ENCODE results near the gene ARFGEF2. TPM values are rescaled to one million over a fixed set of nuclear protein-coding genes. Genes with fewer than 3 reads are reported as not detected.

ARFGEF2 gene
- total and polyA plus RNA-seq, 8 donors, result 6.5 to 127 (median 33.6) TPM

- WGBS, 5 donors, result 78 to 91% (median 84%) methylated on average over 4 of the region's 4 CpGs
- Histone ChIP-seq H3K27me3 (peaks cover 0 to 12% (median 0%) of the 10 kb centered on the region in 3 donors), H3K36me3 (no peaks in the 10 kb centered on the region), H3K9me3 (no peaks in the 10 kb centered on the region), H3K4me1 (peaks cover 0 to 8% (median 6%) of the 10 kb centered on the region in 4 donors), H3K27ac (no peak overlapping the region), H3K4me3 (no peak overlapping the region)
- DNase-seq, result no peak
- intact Hi-C loops (cut with DNase I; ENCODE audit: low total_unique reads), result no loop called here
- TF ChIP-seq EP300 (IDR thresholded peaks at IDR 0.05) (no peak), CTCF (IDR thresholded peaks at IDR 0.05) (no peak), POLR2AphosphoS5 (IDR thresholded peaks at IDR 0.05) (no peak), POLR2A (IDR thresholded peaks at IDR 0.05) (no peak)
These were observed 20.2 kb upstream of the ARFGEF2 start for GRCh38 chr20:48901326-48901725.

DNA sequence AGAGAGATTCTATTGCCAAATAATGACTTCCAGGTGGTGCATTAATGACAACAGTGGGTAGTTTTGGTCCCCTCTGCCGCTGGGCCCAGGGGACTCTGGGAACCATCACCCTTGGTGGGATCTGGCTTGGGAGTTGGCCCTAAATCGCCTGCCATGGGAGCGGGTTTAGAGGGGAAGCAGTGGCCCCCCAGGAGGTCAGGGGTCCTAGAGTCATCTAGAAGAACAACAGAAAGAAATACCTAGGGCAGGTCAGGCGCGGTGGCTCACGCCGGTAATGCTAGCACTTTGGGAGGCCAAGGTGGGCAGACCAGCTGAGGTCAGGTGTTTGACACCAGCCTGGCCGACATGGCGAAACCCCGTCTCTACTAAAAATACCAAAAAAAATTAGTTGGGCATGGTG lies 17.8 kb upstream of the ARFGEF2 start:
- no peaks in the 10 kb centered on the region for H3K9me3 ChIP-seq
- H3K36me3 ChIP-seq, result no peaks in the 10 kb centered on the region
- WGBS, 5 donors, result 85 to 94% (median 91%) methylated on average over 8 to 10 of the region's 10 CpGs
- TF ChIP-seq EP300 (IDR thresholded peaks at IDR 0.05) (no peak), CTCF (IDR thresholded peaks at IDR 0.05) (no peak), POLR2AphosphoS5 (IDR thresholded peaks at IDR 0.05) (no peak), POLR2A (IDR thresholded peaks at IDR 0.05) (no peak)
- peaks cover 0 to 12% (median 0%) of the 10 kb centered on the region in 3 donors for H3K27me3 ChIP-seq
- intact Hi-C loops (cut with DNase I; ENCODE audit: low total_unique reads), result no loop called here
- DNase-seq, result no peak
- no peak overlapping the region for H3K4me3 ChIP-seq
- H3K4me1 ChIP-seq, result peaks cover 0 to 8% (median 6%) of the 10 kb centered on the region in 4 donors
- H3K27ac ChIP-seq, result no peak overlapping the region

GRCh38 chr20:48904566-48905296 lies 16.8 kb upstream of the ARFGEF2 start:
- DNase-seq, result peak; percentile 67 to 82
- intact Hi-C loops (cut with DNase I; ENCODE audit: low total_unique reads), result no loop called here

GRCh38 chr20:48905297-48905647 lies 16.2 kb upstream of the ARFGEF2 start:
- Histone ChIP-seq H3K27ac (no peak overlapping the region), H3K4me1 (peaks cover 0 to 8% (median 6%) of the 10 kb centered on the region in 4 donors), H3K27me3 (peaks cover 0 to 9% (median 0%) of the 10 kb centered on the region in 3 donors), H3K4me3 (no peak overlapping the region), H3K36me3 (no peaks in the 10 kb centered on the region), H3K9me3 (peaks cover 0 to 14% (median 0%) of the 10 kb centered on the region in 4 donors)
- intact Hi-C loops (cut with DNase I; ENCODE audit: low total_unique reads), result no loop called here
- 49 to 62% (median 61%) methylated on average over 5 of the region's 5 CpGs for whole genome bisulfite sequencing, 5 donors
- TF ChIP-seq CTCF (IDR thresholded peaks at IDR 0.05) (peak in 1 of 7 experiments; percentile 8), POLR2A (IDR thresholded peaks at IDR 0.05) (no peak), EP300 (IDR thresholded peaks at IDR 0.05) (no peak), POLR2AphosphoS5 (IDR thresholded peaks at IDR 0.05) (no peak)
- no peak for DNase-seq

More at GRCh38 chr20:48904566-48905296, 16.8 kb upstream of the ARFGEF2 start:
- Histone ChIP-seq H3K4me3 (no peak overlapping the region), H3K27me3 (peaks cover 0 to 12% (median 0%) of the 10 kb centered on the region in 3 donors), H3K27ac (no peak overlapping the region), H3K9me3 (peaks cover 0 to 10% (median 0%) of the 10 kb centered on the region in 4 donors), H3K4me1 (peaks cover 0 to 8% (median 6%) of the 10 kb centered on the region in 4 donors), H3K36me3 (no peaks in the 10 kb centered on the region)
- peak in 5 of 7 experiments; percentile 66 to 92 (median 85) for TF ChIP-seq CTCF (IDR thresholded peaks at IDR 0.05)
- no peak for TF ChIP-seq POLR2AphosphoS5 (IDR thresholded peaks at IDR 0.05)
- no peak for TF ChIP-seq POLR2A (IDR thresholded peaks at IDR 0.05)
- TF ChIP-seq EP300 (IDR thresholded peaks at IDR 0.05), result no peak
- WGBS, 5 donors, result 17 to 20% (median 18%) methylated on average over 11 of the region's 11 CpGs

Measured in stomach (tissue), 9 donors.